GM19240 (cell line): Measurements from ENCODE around the gene HTT.
"Not testable (repeated sequence)": the region's sequence is repeated elsewhere in the genome, so short reads cannot be mapped to it uniquely, and the experiment has no call there.

Experiments used
- DNase-seq: peaks from one replicate; pipeline ENCODE4 v3.0.0; 2011; ENCODE audit warnings: low spot score; ENCODE audit not compliant: insufficient read length

The HTT gene

DNA sequence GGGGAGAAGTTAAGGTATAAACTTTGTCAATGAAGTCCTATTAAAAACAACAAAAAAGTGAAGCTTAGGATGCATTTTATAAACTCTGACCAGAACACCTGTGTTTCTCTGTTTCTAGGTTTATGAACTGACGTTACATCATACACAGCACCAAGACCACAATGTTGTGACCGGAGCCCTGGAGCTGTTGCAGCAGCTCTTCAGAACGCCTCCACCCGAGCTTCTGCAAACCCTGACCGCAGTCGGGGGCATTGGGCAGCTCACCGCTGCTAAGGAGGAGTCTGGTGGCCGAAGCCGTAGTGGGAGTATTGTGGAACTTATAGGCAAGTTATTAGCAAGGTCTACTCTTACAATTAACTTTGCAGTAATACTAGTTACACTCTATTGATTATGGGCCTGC is 46.6 kb downstream of the HTT start:
- DNase-seq, result no peak

DNA sequence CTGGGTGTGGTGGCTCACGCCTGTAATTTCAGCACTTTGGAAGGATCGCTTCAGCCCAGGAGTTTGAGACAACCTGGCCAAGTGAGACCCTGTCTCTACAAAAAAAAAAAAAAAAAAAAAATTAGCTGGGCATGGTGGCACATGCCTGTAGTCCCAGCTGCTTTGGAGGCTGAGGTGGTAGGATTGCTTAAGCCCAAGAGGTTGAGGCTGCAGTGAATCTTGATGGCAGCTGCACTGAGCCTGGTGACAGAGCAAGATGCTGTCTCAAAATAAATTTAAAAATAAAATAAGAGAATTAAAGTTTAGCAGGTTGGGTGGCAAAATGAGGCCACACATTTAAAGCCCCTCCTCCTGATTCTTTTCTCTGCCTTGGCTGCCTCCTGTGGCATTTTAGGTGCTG is 47.1 kb downstream of the HTT start:
- DNase-seq, result no peak

DNA sequence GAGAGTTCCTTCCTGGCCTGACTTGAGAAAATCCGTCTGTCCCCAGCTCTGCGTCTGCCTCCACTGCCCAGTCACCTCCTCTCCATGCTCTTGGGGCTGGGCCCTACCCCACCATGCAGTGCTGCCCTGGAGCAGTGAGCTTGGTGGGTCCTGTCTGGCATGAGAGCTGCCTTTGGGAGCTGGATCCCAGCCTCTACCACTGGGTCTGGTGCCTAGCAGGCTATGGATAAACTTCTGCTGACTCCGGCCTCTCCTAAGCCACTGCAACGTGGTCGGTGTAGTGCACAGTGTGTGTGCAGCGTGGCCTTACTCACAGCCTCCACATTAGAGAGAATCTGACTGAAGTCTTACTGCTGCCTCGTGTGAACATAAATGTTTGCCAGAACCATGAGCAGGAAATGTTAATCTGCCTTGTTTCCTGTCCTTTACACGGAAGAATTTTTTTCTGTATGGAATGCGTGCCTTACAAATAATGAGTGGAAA is 47.6 kb downstream of the HTT start:
- DNase-seq, result no peak

GRCh38 chr4:3123181-3123671 is 48.7 kb downstream of the HTT start:
- DNase-seq, result no peak

GRCh38 chr4:3124070-3124767 is 49.7 kb downstream of the HTT start:
- DNase-seq, result no peak

- DNase-seq, result no peak
Observed at GRCh38 chr4:3127112-3127511, 52.6 kb downstream of the HTT start.

DNA sequence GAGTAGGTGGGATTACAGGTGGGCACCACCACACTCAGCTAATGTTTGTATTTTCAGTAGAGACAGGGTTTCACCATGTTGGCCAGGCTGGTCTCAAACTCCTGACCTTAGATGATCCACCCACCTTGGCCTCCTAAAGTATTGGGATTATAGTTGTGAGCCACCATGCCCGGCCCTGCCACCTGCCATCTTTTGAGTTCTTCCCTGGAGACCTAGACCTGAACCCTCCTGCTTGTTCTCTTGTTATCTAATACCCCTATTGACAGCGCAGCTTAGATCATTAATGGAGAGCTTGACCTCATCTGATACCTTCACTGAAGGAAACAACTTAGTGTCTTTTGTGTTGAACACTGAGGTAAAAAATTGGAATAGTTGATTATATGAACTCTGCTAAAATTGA is 53.6 kb downstream of the HTT start:
- DNase-seq, result no peak

- no peak for DNase-seq
Observed at GRCh38 chr4:3128976-3129375, 54.5 kb downstream of the HTT start.

DNA sequence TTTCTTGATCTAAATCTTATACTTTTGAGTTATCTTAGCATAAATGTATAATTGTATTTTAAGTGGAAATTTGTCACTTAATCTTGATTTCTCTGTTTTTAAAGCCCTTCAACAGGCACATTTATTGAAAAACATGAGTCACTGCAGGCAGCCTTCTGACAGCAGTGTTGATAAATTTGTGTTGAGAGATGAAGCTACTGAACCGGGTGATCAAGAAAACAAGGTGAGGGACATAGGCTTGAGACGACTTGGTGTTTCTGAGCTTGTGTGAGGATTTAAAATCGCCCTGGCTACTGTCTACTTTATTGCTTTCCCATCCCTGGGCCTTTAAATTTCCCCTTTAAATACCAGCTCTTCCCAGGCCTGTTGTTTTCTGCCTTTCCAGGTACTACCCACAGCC is 55.7 kb downstream of the HTT start:
- DNase-seq, result no peak

DNA sequence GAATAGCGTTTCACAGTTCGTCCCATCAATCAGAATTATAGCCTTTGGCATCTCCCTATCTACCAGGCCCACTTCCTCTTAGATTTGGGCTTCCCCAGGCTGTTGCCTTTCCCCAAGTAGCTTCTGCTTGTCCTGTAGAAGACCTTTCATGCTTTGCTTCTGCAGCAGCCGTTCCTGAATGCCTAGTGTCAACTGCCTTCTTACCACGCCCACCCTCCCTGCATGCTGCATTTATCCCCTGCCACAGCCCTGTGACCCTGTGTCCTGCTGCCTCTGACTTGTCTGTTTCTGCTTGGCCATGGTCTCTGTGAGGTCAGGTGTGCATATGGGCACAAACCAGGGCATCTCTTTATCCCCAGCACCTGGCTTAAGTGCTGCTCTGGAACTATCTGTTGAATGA is 56.3 kb downstream of the HTT start:
- DNase-seq, result no peak

GRCh38 chr4:3134201-3134600 is 59.7 kb downstream of the HTT start:
- no peak for DNase-seq

- DNase-seq, result no peak
Observed at GRCh38 chr4:3135155-3136011, 60.9 kb downstream of the HTT start.

- DNase-seq, result no peak
Observed at GRCh38 chr4:3136454-3136853, 62.0 kb downstream of the HTT start.

DNA sequence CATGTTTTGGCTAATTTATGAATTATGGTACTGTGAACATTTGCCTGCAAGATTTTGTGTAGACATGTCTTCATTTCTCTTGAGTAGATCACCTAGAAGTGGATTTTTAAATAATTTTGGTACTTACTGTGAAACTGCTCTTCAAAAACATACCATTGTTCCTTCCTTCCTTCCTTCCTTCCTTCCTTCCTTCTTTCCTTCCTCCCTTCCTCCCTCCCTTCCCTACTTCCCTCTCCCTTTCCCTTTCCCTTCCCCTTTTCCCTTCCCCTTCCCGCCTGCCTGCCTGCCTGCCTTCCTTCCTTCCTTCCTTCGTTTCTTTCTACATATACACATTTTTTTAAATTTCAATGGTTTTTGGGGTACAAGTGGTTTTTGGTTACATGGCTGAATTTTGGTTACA is 63.4 kb downstream of the HTT start:
- DNase-seq, result no peak

DNA sequence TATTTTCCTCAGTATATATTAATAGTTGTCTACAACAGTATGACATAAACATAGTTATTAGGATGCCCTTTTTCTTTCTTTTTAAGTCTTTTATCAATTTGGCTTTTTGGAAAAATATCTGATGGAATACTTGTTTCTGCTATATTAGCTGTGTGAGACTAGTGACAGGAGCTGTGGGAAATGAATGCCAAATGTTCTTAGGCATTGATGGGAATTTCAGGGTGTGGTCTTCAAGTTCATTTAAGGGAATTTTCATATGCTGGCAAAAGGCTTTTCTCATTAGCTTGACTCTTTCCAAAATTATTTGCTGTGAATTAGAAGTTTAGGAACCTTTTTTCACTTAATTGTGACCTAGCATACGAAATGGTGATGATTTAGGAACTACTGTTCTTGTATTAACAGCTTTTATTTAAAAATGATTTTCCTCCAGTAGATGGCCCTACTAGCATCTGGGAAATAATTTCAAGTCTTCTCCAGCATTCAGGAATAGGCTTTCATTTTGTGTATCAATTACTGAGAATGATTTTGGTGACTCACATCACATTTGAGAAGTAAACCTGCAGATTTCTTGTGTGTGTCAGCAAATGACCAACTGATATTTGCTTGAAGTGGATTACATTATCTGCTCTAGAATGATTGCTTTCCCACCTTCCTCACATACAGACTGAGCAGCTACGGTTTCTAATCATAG is 70.9 kb downstream of the HTT start:
- no peak for DNase-seq

DNA sequence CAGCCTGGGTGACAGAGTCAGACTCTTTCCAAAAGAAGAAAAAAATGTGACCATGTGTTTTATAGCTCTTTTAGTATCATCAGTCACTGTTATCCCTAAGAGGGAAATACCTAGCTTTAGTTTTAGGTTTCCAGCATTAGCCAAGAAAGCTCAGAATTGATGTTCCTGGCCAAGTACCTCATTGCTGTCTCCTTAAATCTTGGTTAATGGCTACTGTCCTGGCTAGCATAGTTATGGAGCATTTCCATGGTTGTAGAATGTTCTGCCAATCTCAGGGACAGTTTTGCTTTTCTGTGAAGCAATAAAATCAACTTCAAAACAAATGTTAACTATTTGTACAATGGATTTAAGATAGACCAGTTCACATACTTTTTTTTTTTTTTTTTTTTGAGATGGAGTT is 74.4 kb downstream of the HTT start:
- DNase-seq, result no peak

DNA sequence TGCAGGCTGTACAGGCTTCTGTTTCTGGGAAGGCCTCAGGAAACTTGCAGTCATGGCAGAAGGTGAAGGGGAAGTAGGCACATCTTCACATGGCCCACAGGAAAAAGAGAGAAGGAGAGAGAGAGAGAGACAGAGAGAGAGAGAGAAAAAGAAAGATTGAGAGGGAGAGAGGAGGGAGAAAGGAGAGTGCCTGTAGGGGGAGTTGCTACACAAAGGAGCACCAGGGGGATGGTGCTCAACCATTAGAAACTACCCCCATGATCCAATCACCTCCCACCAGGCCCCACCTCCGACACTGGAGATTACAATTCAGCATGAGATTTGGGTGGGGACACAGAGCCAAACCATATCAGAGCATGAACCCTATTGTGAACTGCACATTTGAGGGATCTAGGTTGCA is 76.8 kb downstream of the HTT start:
- not testable (repeated sequence) for DNase-seq

- DNase-seq, result no peak
Observed at GRCh38 chr4:3157366-3157765, 82.9 kb downstream of the HTT start.

GRCh38 chr4:3158841-3159240 is 84.4 kb downstream of the HTT start:
- no peak for DNase-seq

GRCh38 chr4:3160438-3160837 is 86.0 kb downstream of the HTT start:
- DNase-seq, result no peak

DNA sequence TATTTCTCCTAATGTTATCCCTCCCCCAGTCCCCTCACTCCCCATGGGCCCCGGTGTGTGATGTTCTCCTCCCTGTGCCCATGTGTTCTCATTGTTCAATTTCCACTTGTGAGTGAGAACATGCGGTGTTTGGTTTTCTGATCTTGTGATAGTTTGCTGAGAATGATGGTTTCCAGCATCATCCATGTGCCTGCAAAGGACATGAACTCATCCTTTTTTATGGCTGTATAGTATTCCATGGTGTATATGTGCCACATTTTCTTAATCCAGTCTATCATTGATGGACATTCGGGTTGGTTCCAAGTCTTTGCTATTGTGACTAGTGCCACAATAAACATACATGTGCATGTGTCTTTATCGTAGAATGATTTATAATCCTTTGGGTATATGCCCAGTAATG is 86.6 kb downstream of the HTT start:
- not testable (repeated sequence) for DNase-seq

- DNase-seq, result not testable (repeated sequence)
Observed at GRCh38 chr4:3166434-3166833, 92.0 kb downstream of the HTT start.
